ENCODE data around the gene CCDC83. TPM values are rescaled to one million over a fixed set of nuclear protein-coding genes. Genes with fewer than 3 reads are reported as not detected.
A peak's percentile ranks its signal among the peaks of the same experiment; 100 is the strongest.

CCDC83 gene
- total and polyA plus RNA-seq, 2 donors (not counting 3 experiments of a cell fraction or from before 2014, with no cell fraction given), result not detected

DNA sequence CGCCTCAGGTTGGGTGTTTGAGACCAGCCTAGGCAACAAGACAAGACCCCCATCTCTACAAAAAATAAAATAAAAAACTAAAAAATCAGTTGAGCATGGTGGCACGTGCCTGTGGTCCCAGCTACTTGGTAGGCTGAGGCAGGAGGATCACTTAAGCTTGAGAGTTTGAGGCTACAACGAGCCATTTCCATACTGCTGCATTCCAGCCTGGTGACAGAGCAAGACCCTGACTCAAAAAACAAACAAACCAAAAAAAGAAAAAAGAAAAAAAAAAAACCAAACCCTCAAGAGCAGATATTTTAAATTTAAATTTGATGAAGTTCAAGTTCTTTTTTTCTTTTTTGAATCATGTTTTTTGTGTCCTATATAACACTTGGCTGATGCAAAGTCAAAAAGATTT is 7.2 kb upstream of the CCDC83 start:
- no peaks in the 10 kb centered on the region for H3K36me3 ChIP-seq (ENCODE audit: control insufficient read depth in 2 of 2, extremely low read depth in 1 of 2, insufficient read depth in 2 of 2, low read length in 2 of 2)
- no peaks in the 10 kb centered on the region for H3K9me1 ChIP-seq (replicated peaks; ENCODE audit: control insufficient read depth, extremely low read depth, insufficient read depth, low read length)
- BruUV-seq (replicated peaks), result no TSS peak
- H3K4me1 ChIP-seq (ENCODE audit: control insufficient read depth, extremely low read depth, insufficient read depth, low read length), result peaks cover 3% of the 10 kb centered on the region
- ChIA-PET POLR2A (no interaction called here), CTCF (interaction anchor here (1.4 kb wide), 1 partner anchor 156 kb away, joined by 6 read pairs; no protein-coding TSS in a partner anchor)
- H3K27ac ChIP-seq (ENCODE audit: insufficient read depth, low read depth, low read length), result no peak overlapping the region
- dilution Hi-C loops (cut with MboI; ENCODE audit: extremely low pct_ligation_motif_present, low sequenced_read_pairs), result no loop called here
- H3K4me2 ChIP-seq (ENCODE audit: insufficient read depth, low read length), result no peak overlapping the region
- intact Hi-C loops (cut with micrococcal nuclease), result no loop called here
- no peak overlapping the region for H2AFZ ChIP-seq (ENCODE audit: low read depth, low read length)
- no peak overlapping the region for H3K4me3 ChIP-seq (replicated peaks in 1 of 3; ENCODE audit: insufficient read depth in 1 of 3, low read depth in 1 of 3, low read length in 3 of 3)
- no peak overlapping the region for H3K9ac ChIP-seq (replicated peaks; ENCODE audit: extremely low read depth, insufficient read depth, low read length)
- H4K20me1 ChIP-seq (replicated peaks; ENCODE audit: control insufficient read depth, extremely low read depth, insufficient read depth, low read length), result no peaks in the 10 kb centered on the region
- FAIRE-seq (peak; percentile 8), DNase-seq (ENCODE audit: low read depth, low spot score) (no peak)
- no peaks in the 10 kb centered on the region for H3K9me3 ChIP-seq (replicated peaks; ENCODE audit: control insufficient read depth, insufficient read depth, low read length)
- H3K27me3 ChIP-seq (ENCODE audit: control insufficient read depth in 2 of 2, insufficient read depth in 2 of 2, low read length in 2 of 2), result no peaks in the 10 kb centered on the region
- no peaks in the 10 kb centered on the region for H3K79me2 ChIP-seq (ENCODE audit: control insufficient read depth, insufficient read depth, low read length)
- TF ChIP-seq POLR2AphosphoS5 (IDR thresholded peaks at IDR 0.05; ENCODE audit: insufficient read depth, low read depth, low read length) (no peak), JUN (IDR thresholded peaks at IDR 0.05; ENCODE audit: borderline replicate concordance, insufficient read depth, insufficient read length, low read depth) (no peak), FOS (IDR thresholded peaks at IDR 0.05; ENCODE audit: borderline replicate concordance, insufficient read depth, low read length) (no peak), POLR2A (IDR thresholded peaks at IDR 0.05; ENCODE audit: low read depth, low read length) (no peak), MYC (IDR thresholded peaks at IDR 0.05; ENCODE audit: low read depth, low read length) (no peak), GATA2 (IDR thresholded peaks at IDR 0.05; ENCODE audit: insufficient read depth, insufficient read length, low read depth, low read length) (no peak), EZH2 (IDR thresholded peaks at IDR 0.05; ENCODE audit: borderline replicate concordance, low read depth, low read length, severe bottlenecking) (no peak)
- TF ChIP-seq, protein P1, sequence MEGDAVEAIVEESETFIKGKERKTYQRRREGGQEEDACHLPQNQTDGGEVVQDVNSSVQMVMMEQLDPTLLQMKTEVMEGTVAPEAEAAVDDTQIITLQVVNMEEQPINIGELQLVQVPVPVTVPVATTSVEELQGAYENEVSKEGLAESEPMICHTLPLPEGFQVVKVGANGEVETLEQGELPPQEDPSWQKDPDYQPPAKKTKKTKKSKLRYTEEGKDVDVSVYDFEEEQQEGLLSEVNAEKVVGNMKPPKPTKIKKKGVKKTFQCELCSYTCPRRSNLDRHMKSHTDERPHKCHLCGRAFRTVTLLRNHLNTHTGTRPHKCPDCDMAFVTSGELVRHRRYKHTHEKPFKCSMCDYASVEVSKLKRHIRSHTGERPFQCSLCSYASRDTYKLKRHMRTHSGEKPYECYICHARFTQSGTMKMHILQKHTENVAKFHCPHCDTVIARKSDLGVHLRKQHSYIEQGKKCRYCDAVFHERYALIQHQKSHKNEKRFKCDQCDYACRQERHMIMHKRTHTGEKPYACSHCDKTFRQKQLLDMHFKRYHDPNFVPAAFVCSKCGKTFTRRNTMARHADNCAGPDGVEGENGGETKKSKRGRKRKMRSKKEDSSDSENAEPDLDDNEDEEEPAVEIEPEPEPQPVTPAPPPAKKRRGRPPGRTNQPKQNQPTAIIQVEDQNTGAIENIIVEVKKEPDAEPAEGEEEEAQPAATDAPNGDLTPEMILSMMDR (IDR thresholded peaks at IDR 0.05; ENCODE audit: extremely low read depth in 1 of 2, insufficient read depth in 1 of 2, low read depth in 1 of 2, low read length in 2 of 2), result no peak
- TF ChIP-seq, protein P2, sequence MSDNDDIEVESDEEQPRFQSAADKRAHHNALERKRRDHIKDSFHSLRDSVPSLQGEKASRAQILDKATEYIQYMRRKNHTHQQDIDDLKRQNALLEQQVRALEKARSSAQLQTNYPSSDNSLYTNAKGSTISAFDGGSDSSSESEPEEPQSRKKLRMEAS (IDR thresholded peaks at IDR 0.05; ENCODE audit: insufficient read depth, insufficient read length), result no peak

Data from endothelial cell of umbilical vein (primary cell).